Activated CD4-positive, alpha-beta T cell treated with anti-CD3 and anti-CD28 coated beads, Interleukin-2, amount 50 U/mL, for 16 hours (primary cell): ENCODE results near the gene MYO18A.

Experiments
- DNase-seq: peaks from one replicate; pipeline ENCODE4 v3.0.0-alpha.2; 2020

MYO18A gene

DNA sequence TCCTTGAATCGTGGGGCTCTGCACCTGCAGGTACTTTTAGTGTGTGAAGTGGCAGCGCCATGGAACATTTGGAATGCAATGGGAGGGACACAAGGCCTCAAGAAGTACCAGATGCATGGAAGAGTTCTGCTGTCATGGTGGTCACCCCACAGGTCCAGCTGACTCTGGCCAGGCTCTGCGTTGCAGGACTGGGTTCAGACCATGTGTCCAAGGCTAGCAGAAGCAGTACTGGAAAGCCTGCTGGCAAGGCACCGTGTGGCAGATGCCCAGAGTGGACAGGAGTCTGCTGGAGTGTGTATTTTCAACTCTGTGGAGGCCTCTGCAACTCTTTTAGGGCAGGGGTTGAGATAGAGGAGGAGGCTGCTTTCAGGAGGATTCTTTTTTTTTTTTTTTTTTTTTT lies 135.2 kb downstream of the MYO18A start:
- DNase-seq, result no peak

DNA sequence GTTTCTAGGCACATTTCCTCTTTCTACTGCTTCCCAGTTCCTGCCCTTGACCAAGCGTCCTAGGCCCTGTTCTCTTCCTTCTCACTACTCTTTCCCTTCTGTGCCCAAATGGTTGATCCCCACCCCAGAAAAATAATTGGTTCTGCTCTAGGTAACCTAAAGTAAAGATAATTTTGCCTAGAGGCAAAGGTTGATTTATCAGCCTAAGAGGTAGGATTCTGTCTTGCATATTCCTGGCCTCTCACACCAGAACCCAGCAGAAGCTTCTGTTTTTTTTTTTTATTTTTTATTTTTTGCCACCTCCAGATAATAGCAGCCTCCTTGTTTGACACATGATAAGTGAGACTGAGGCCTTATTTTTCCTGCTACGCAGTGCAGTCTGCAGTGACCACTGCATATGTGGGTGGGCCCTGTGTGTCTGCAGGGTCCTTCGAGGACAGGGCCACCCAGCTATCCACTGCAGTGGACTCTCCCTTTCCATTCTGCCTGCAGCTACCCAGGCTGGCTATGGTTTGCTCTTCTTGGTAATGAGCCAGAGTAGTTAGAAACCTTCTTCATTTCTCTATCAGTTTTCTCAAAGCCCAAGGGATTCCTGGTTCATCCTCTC lies 136.6 kb downstream of the MYO18A start:
- DNase-seq, result no peak

- no peak for DNase-seq
Measured at GRCh38 chr17:29042679-29043538, 137.3 kb downstream of the MYO18A start, which contains the start of gene PIPOX. PIPOX (plus strand) TSS chr17:29043141; CDS start chr17:29043226, 85 bp downstream.

DNA sequence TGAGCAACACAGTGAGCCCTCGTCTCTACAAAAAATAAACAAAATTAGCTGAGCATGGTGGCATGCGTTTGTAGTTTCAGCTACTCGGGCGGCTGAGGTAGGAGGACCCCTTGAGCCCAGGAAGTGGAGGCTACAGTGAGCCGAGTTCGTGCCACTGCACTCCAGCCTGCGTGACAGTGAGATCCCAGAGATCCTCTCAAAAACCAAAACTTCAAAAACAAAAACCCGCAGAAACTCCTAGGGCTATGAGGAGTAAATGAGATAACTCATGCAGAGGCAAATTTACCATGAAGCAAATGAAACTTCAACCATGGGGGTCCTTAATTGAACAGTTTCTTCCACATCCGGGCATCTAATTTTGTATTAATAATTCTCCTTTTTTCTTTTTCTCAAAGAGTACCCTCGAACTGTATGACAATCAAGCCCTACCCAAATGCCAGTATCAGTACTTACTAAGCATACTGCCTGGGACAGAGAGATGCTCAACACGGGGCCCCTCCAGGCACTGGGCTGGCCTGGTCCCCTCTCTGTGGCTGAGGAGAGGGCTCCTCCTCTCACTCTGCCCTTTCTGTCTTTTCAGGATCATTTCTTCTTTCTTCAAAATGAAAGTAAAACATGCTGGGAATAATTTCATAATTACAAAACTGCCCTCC lies 138.0 kb downstream of the MYO18A start:
- DNase-seq, result no peak

GRCh38 chr17:29041571-29041970 lies 138.6 kb downstream of the MYO18A start:
- DNase-seq, result no peak

DNA sequence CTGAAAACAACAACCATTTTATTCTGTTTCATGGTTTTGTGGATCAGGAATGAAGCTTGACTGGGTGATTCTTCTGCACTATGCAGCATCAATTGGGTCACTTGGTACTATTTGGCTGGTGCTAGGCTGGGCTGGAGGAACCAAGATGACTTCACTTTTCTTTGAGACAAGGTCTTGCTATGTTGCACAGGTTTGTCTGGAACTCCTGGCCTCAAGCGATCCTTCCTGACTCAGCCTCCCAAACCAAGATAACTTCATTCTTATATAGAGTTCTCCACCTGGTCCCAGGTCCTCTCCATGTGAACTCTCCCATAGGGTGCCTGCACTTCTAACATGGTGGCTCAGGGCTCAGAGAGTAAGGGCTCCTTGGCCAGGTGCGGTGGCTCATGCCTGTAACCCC lies 139.1 kb downstream of the MYO18A start:
- DNase-seq, result no peak

GRCh38 chr17:29039764-29040598 lies 140.2 kb downstream of the MYO18A start:
- no peak for DNase-seq

DNA sequence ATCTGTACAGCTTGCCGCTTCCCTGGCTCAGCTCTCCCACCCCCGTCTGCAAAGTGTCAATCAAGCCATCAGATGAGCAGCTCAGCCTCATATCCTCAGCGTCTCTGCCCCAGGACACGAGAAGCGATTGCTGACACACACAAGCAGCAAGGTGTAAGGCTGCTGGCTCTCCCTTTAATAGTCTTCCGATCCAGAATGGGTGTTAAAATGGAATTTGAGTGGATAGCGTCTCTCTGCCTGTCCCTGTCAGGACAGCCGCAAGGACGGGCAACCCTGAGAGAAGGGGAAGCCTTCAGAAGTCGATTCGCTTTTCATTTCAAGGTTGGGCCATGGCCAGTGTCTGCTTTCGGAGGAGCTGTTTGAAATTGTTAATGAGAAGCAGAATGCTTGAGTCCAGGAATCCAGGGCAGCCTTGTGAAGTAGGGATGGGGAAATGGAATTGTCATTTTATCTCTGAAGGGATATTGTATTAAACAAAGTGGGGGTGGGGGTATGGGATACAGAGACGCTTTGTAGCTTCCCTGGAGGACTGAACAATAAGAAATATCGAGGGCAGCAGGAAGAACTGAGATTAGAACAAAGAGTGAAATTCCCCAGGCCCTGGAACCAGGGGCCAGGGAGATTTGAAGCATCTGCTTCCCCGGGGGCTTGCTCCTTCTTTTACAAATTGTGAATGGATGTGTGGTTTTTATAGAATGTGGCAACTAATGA lies 142.0 kb downstream of the MYO18A start:
- no peak for DNase-seq

- no peak for DNase-seq
Measured at GRCh38 chr17:29037739-29038084, 142.5 kb downstream of the MYO18A start.

DNA sequence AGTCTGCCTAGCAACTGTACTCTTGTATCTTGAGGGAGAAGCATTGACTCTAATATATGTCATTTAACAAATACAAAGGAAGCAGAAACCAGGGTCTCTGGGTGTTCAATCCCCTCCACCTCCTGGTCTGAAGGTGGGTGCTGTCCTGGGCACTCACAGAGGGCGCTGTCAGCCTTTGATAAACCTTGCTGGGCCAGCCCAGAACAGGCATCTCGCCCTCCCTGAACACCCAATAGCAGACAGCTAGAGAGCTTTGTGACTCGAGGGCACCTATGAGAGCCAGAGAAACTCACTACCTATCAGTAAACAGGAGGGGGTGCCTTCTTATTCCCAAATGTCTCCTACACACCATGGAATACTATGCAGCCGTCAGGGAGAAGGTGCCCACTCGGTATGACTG lies 143.6 kb downstream of the MYO18A start:
- DNase-seq, result no peak

- DNase-seq, result no peak
Measured at GRCh38 chr17:29034510-29034909, 145.7 kb downstream of the MYO18A start.

DNA sequence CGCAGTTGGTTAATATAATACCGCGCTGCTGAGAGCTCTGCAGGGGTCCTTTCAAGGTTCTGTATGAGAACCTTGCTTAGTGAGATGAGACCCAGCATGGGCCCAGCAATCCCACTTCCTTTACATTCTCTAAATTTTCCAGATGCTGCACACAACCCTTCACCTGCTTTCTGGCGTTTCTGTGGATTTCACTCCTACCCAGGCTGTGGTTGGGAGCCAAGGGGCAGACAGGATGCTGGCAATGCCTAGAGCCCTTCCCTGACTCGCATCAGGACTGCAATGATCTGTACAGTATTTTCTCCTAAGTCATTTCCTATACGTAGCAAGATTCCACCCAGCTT lies 147.4 kb downstream of the MYO18A start:
- no peak for DNase-seq

DNA sequence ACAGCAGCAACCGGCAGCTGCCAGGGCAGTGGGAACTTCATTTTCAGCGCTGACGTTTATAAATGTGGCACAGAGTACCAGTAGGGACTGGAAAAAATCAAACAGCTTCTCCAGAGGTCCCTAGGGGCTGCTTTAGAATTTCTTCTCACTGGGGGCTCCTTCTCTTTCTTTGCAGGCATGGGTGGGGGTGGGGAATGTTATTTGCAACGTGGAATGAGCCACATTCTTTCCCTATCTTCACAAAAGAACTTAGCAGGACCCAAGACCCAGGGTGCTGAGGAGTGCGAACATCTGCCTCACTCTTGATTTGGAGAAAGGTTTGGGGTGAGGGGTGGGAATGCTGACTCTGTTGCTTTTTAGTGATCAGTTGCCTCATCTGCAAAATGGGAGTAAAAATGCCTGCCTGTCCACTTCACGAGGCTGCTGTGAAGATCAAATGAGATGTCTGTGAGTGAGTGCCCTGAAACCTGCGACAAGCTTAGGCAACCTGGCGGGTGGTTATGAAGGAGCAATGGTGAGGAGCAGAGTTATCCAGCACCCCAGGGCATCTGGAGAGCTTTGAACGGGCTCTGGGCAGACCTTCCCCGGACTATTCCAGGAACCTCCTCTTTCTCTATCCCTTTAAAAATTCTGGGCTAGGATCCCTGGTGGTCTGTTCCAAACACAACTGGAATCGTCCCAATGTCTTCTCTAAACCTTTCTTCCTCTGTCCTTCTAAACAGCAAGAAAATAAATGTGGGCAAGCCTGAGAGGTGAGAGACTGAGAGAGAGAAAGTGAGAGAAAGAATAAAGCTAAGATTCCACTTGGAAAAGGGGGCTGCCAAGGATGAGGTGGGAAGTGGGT lies 148.0 kb downstream of the MYO18A start:
- no peak for DNase-seq

DNA sequence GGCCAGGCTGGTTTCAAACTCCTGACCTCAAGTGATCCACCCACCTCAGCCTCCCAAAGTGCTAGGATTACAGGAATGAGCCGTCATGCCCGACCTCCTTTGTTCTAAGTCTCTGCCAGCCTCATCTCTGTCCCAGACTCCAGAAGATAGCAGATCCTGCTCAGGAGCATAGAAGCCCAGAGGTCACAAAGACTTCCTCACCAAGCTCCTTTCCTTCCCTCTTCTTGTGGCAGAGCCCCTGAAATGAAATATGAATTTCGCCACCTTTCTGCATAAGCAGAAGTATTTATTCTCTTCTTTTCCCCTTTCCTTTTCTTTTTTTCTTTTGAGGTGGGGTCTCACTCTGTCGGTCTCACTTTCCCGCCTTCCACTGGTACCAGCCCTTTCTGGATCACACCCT lies 148.7 kb downstream of the MYO18A start:
- no peak for DNase-seq

DNA sequence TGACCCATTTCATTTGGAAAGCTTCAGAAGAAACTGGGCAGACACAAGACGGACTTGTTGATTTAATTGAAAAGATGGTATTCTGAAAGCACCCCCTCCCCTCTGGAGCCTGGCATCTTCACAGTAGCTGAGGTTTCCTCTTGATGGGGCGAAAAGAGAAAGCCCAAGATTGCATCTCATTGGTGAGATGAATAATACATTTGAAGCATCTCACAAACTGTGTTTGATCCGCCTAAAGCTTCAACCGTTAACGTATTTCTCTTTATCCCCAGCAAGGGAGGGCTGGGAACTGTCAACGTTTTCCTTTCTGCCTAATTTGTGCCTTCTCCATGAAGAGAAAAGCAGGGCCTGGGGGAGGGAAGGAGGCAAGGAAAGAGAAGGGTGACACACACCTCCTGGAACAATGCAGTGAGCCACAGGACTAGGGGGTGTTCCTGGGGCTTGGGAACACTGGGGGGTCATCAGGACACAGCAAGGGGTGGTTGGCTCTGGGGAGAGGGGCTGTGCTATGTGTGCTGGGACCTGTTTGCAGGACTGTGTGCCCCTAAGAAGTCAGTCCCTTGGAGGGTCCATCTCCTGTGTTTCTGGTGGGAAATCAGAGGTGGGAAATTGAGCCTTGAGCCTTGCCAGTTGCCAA lies 155.8 kb downstream of the MYO18A start:
- no peak for DNase-seq

DNA sequence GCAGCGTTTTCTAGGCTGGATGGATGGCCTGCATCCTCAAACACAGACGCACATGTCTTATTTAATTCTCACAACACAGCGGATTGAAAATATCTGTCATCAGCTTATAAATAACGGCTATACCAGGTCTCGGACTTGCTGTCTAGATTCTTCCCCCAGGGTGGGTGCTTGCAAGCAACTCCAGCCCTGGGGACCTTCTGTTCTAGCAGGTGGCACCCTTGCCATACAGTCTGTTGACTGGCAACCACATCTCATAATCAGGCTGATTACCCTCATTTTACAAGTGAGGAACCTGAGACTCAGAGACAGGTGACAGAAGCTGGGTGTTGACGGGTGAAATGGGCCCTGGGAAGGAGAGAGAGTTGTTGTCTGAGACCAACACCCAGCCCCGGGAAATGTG lies 158.1 kb downstream of the MYO18A start:
- DNase-seq, result no peak

- DNase-seq, result no peak
Measured at GRCh38 chr17:29021226-29021625, 159.0 kb downstream of the MYO18A start.
